Measurements from ENCODE around the gene KDM5A. TPM values are rescaled to one million over a fixed set of nuclear protein-coding genes. Genes with fewer than 3 reads are reported as not detected.
"Not testable (repeated sequence)": the region's sequence is repeated elsewhere in the genome, so short reads cannot be mapped to it uniquely, and the experiment has no call there.

Gene KDM5A
- 19.7 and 22.9 TPM in 2 replicates for polyA plus RNA-seq (2013)

- H3K4ac ChIP-seq (ENCODE audit: low read depth, low read length) = peak within 1 kb of the TSS; percentile 87
- peak within 1 kb of the TSS; percentile 96 for H4K8ac ChIP-seq (ENCODE audit: low read depth, low read length)
- H3K4me3 ChIP-seq (ENCODE audit: low read depth, low read length) = peak within 1 kb of the TSS; percentile 90
- peak within 1 kb of the TSS; percentile 87 for H3K27ac ChIP-seq (ENCODE audit: low read depth, low read length)
- H3K14ac ChIP-seq (ENCODE audit: low read length) = peak within 1 kb of the TSS; percentile 87
- no peaks in the 10 kb centered on the region for H3K9me3 ChIP-seq (ENCODE audit: insufficient read depth, low read depth, low read length)
- H3K36me3 ChIP-seq (ENCODE audit: control insufficient read depth in 1 of 2, insufficient read depth in 2 of 2, low read length in 2 of 2) = peaks cover 2% of the 10 kb centered on the region in 2 experiments
- H3K23ac ChIP-seq (ENCODE audit: low read length) = no peak within 1 kb of the TSS
- H2BK120ac ChIP-seq (ENCODE audit: insufficient read depth, low read length, poor library complexity) = peak within 1 kb of the TSS; percentile 92
- H3K79me2 ChIP-seq (ENCODE audit: control insufficient read depth, insufficient read depth, low read length, poor library complexity) = peaks cover 12% of the 10 kb centered on the region
- H3K4me2 ChIP-seq (ENCODE audit: low read length) = peak within 1 kb of the TSS; percentile 94
- peak within 1 kb of the TSS; percentile 92 for H4K12ac ChIP-seq (ENCODE audit: low read depth, low read length)
- peak within 1 kb of the TSS; percentile 95 for H2BK5ac ChIP-seq (ENCODE audit: low read depth, low read length, poor library complexity)
- DNase-seq = peak; percentile 81 to 96
- H3K9ac ChIP-seq (ENCODE audit: low read length) = peak within 1 kb of the TSS; percentile 94
- H2BK12ac ChIP-seq (ENCODE audit: low read length) = no peak within 1 kb of the TSS
- H3K27me3 ChIP-seq (ENCODE audit: insufficient read depth, low read length) = no peaks in the 10 kb centered on the region
- H3K79me1 ChIP-seq (ENCODE audit: low read length) = peaks cover 6% of the 10 kb centered on the region
- peak within 1 kb of the TSS; percentile 84 for H4K91ac ChIP-seq (ENCODE audit: low read depth, low read length)
- WGBS (ENCODE audit: extremely low coverage, insufficient coverage, insufficient read length) = no CpG with 5 or more reads among the region's 53 CpGs
- peaks cover 0 to 2% of the 10 kb centered on the region in 2 experiments for H3K4me1 ChIP-seq (ENCODE audit: control insufficient read depth in 1 of 2, insufficient read depth in 2 of 2, low read length in 2 of 2)
- H3K18ac ChIP-seq (ENCODE audit: low read length) = peak within 1 kb of the TSS; percentile 89
- peak within 1 kb of the TSS; percentile 98 for H2AFZ ChIP-seq (ENCODE audit: insufficient read depth, low read length, poor library complexity)
- peak within 1 kb of the TSS; percentile 57 for H2AK5ac ChIP-seq (ENCODE audit: low read length)
Observed at GRCh38 chr12:389142-390096, at the start of gene KDM5A. Gene KDM5A, minus strand, starts transcription at chr12:389320. Its CDS starts 229 bp downstream, at chr12:389091.

- H3K79me1 ChIP-seq (ENCODE audit: low read length); H3K4me3 ChIP-seq (ENCODE audit: low read depth, low read length); H4K12ac ChIP-seq (ENCODE audit: low read depth, low read length); H2AK5ac ChIP-seq (ENCODE audit: low read length); H3K14ac ChIP-seq (ENCODE audit: low read length); H3K9ac ChIP-seq (ENCODE audit: low read length); H3K9me3 ChIP-seq (ENCODE audit: insufficient read depth, low read depth, low read length); H2BK5ac ChIP-seq (ENCODE audit: low read depth, low read length, poor library complexity); H3K27me3 ChIP-seq (ENCODE audit: insufficient read depth, low read length); H2BK120ac ChIP-seq (ENCODE audit: insufficient read depth, low read length, poor library complexity); H3K27ac ChIP-seq (ENCODE audit: low read depth, low read length); H4K8ac ChIP-seq (ENCODE audit: low read depth, low read length); H4K91ac ChIP-seq (ENCODE audit: low read depth, low read length); H2BK12ac ChIP-seq (ENCODE audit: low read length); H2AFZ ChIP-seq (ENCODE audit: insufficient read depth, low read length, poor library complexity); H3K18ac ChIP-seq (ENCODE audit: low read length); H3K23ac ChIP-seq (ENCODE audit: low read length); H3K4me2 ChIP-seq (ENCODE audit: low read length); H3K79me2 ChIP-seq (ENCODE audit: control insufficient read depth, insufficient read depth, low read length, poor library complexity); DNase-seq; H3K4me1 ChIP-seq (ENCODE audit: control insufficient read depth in 1 of 2, insufficient read depth in 2 of 2, low read length in 2 of 2); H3K4ac ChIP-seq (ENCODE audit: low read depth, low read length): not testable (repeated sequence)
- no CpG with 5 or more reads among the region's 2 CpGs for WGBS (ENCODE audit: extremely low coverage, insufficient coverage, insufficient read length)
- peaks cover 22 to 23% of the 10 kb centered on the region in 2 experiments for H3K36me3 ChIP-seq (ENCODE audit: control insufficient read depth in 1 of 2, insufficient read depth in 2 of 2, low read length in 2 of 2)
Observed at GRCh38 chr12:435737-436136, 46.6 kb upstream of the KDM5A start.

GRCh38 chr12:422526-422925, 33.4 kb upstream of the KDM5A start:
- Histone ChIP-seq H3K9ac (ENCODE audit: low read length) (no peak overlapping the region), H2AK5ac (ENCODE audit: low read length) (no peak overlapping the region), H4K12ac (ENCODE audit: low read depth, low read length) (no peak overlapping the region), H3K27me3 (ENCODE audit: insufficient read depth, low read length) (no peaks in the 10 kb centered on the region), H3K18ac (ENCODE audit: low read length) (no peak overlapping the region), H4K8ac (ENCODE audit: low read depth, low read length) (no peak overlapping the region), H3K23ac (ENCODE audit: low read length) (no peak overlapping the region), H2BK120ac (ENCODE audit: insufficient read depth, low read length, poor library complexity) (no peak overlapping the region), H2BK12ac (ENCODE audit: low read length) (no peak overlapping the region), H2AFZ (ENCODE audit: insufficient read depth, low read length, poor library complexity) (no peak overlapping the region), H3K4ac (ENCODE audit: low read depth, low read length) (no peak overlapping the region), H3K4me1 (ENCODE audit: control insufficient read depth in 1 of 2, insufficient read depth in 2 of 2, low read length in 2 of 2) (no peaks in the 10 kb centered on the region), H3K27ac (ENCODE audit: low read depth, low read length) (no peak overlapping the region), H3K79me1 (ENCODE audit: low read length) (no peaks in the 10 kb centered on the region), H2BK5ac (ENCODE audit: low read depth, low read length, poor library complexity) (no peak overlapping the region), H3K79me2 (ENCODE audit: control insufficient read depth, insufficient read depth, low read length, poor library complexity) (no peaks in the 10 kb centered on the region), H3K36me3 (ENCODE audit: control insufficient read depth in 1 of 2, insufficient read depth in 2 of 2, low read length in 2 of 2) (peaks cover 20 to 31% of the 10 kb centered on the region in 2 experiments), H3K4me2 (ENCODE audit: low read length) (no peak overlapping the region), H3K9me3 (ENCODE audit: insufficient read depth, low read depth, low read length) (no peaks in the 10 kb centered on the region), H4K91ac (ENCODE audit: low read depth, low read length) (no peak overlapping the region), H3K4me3 (ENCODE audit: low read depth, low read length) (no peak overlapping the region), H3K14ac (ENCODE audit: low read length) (no peak overlapping the region)
- no peak for DNase-seq
- no CpG with 5 or more reads among the region's 3 CpGs for WGBS (ENCODE audit: extremely low coverage, insufficient coverage, insufficient read length)

GRCh38 chr12:418432-418831, 29.3 kb upstream of the KDM5A start:
- Histone ChIP-seq H4K12ac (ENCODE audit: low read depth, low read length) (no peak overlapping the region), H3K14ac (ENCODE audit: low read length) (no peak overlapping the region), H3K9ac (ENCODE audit: low read length) (no peak overlapping the region), H2AK5ac (ENCODE audit: low read length) (no peak overlapping the region), H3K79me2 (ENCODE audit: control insufficient read depth, insufficient read depth, low read length, poor library complexity) (no peaks in the 10 kb centered on the region), H3K23ac (ENCODE audit: low read length) (no peak overlapping the region), H3K18ac (ENCODE audit: low read length) (no peak overlapping the region), H3K36me3 (ENCODE audit: control insufficient read depth in 1 of 2, insufficient read depth in 2 of 2, low read length in 2 of 2) (peaks cover 31 to 37% of the 10 kb centered on the region in 2 experiments), H3K4ac (ENCODE audit: low read depth, low read length) (no peak overlapping the region), H3K79me1 (ENCODE audit: low read length) (no peaks in the 10 kb centered on the region), H3K4me1 (ENCODE audit: control insufficient read depth in 1 of 2, insufficient read depth in 2 of 2, low read length in 2 of 2) (no peaks in the 10 kb centered on the region), H3K9me3 (ENCODE audit: insufficient read depth, low read depth, low read length) (no peaks in the 10 kb centered on the region), H2BK120ac (ENCODE audit: insufficient read depth, low read length, poor library complexity) (no peak overlapping the region), H2BK5ac (ENCODE audit: low read depth, low read length, poor library complexity) (no peak overlapping the region), H3K4me2 (ENCODE audit: low read length) (no peak overlapping the region), H4K91ac (ENCODE audit: low read depth, low read length) (no peak overlapping the region), H3K4me3 (ENCODE audit: low read depth, low read length) (no peak overlapping the region), H2AFZ (ENCODE audit: insufficient read depth, low read length, poor library complexity) (no peak overlapping the region), H3K27ac (ENCODE audit: low read depth, low read length) (no peak overlapping the region), H3K27me3 (ENCODE audit: insufficient read depth, low read length) (no peaks in the 10 kb centered on the region), H4K8ac (ENCODE audit: low read depth, low read length) (no peak overlapping the region), H2BK12ac (ENCODE audit: low read length) (no peak overlapping the region)
- no peak for DNase-seq
- WGBS (ENCODE audit: extremely low coverage, insufficient coverage, insufficient read length) = no CpG with 5 or more reads among the region's 6 CpGs
